WTC11 (cell line): Measurements from ENCODE around the gene SMAD3.

Experiments used
- FOXJ3 ChIP-seq: sonication (generic); formaldehyde crosslinking; IDR thresholded peaks from 2 replicates; pipeline ENCODE4 v1.9.0; 2021; ENCODE audit warnings: missing genetic modification reagents, mild to moderate bottlenecking, borderline replicate concordance
- TF ChIP-seq, protein P1 (sequence below): fragments of 200-600 bp; IDR thresholded peaks from 2 replicates; pipeline ENCODE4 v1.8.0; 2022; ENCODE audit warnings: antibody characterized with exemption
- TF ChIP-seq, protein P2 (sequence below): sonication (generic); formaldehyde crosslinking; IDR thresholded peaks from 2 replicates; pipeline ENCODE4 v1.8.0; 2022; ENCODE audit warnings: missing genetic modification reagents

DNA sequence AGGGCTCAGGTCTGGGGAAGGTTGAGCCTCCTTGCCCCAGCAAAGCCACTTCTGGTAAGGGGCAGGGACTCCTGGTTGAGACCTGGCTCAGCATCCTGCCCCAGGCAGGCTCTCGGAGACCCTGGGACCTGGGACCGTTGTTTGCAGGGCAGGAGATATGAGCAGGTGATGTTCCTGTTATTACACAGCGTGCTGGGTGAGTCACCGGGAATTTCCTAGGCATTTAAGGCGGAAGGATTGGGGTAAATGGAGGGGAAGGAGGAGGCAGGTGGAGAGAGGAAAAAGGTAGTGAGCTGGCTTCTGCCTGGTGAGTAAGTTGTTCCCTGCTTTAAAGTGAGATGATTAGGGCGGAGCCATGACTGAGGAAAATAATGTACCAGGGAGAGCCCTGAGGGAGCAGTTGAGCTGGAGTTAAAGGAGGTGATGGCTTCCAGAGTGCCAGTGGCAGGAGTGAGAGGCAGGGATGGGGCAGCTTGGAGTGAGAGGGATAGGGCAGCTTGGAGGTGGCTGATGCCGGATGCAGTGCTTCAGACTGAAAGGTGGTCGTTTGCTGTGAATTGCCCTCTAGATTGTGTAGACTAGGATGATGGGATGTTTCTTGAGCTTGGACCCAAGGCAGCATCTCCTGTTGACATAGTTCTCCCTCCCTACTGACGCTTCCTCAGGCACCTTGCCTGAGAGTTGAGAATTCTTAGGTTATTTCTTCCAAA is 109.6 kb downstream of the SMAD3 start:
- no peak for TF ChIP-seq FOXJ3 (CRISPR knock-in tag)
- TF ChIP-seq, protein P1, sequence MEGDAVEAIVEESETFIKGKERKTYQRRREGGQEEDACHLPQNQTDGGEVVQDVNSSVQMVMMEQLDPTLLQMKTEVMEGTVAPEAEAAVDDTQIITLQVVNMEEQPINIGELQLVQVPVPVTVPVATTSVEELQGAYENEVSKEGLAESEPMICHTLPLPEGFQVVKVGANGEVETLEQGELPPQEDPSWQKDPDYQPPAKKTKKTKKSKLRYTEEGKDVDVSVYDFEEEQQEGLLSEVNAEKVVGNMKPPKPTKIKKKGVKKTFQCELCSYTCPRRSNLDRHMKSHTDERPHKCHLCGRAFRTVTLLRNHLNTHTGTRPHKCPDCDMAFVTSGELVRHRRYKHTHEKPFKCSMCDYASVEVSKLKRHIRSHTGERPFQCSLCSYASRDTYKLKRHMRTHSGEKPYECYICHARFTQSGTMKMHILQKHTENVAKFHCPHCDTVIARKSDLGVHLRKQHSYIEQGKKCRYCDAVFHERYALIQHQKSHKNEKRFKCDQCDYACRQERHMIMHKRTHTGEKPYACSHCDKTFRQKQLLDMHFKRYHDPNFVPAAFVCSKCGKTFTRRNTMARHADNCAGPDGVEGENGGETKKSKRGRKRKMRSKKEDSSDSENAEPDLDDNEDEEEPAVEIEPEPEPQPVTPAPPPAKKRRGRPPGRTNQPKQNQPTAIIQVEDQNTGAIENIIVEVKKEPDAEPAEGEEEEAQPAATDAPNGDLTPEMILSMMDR = no peak
- TF ChIP-seq, protein P2, sequence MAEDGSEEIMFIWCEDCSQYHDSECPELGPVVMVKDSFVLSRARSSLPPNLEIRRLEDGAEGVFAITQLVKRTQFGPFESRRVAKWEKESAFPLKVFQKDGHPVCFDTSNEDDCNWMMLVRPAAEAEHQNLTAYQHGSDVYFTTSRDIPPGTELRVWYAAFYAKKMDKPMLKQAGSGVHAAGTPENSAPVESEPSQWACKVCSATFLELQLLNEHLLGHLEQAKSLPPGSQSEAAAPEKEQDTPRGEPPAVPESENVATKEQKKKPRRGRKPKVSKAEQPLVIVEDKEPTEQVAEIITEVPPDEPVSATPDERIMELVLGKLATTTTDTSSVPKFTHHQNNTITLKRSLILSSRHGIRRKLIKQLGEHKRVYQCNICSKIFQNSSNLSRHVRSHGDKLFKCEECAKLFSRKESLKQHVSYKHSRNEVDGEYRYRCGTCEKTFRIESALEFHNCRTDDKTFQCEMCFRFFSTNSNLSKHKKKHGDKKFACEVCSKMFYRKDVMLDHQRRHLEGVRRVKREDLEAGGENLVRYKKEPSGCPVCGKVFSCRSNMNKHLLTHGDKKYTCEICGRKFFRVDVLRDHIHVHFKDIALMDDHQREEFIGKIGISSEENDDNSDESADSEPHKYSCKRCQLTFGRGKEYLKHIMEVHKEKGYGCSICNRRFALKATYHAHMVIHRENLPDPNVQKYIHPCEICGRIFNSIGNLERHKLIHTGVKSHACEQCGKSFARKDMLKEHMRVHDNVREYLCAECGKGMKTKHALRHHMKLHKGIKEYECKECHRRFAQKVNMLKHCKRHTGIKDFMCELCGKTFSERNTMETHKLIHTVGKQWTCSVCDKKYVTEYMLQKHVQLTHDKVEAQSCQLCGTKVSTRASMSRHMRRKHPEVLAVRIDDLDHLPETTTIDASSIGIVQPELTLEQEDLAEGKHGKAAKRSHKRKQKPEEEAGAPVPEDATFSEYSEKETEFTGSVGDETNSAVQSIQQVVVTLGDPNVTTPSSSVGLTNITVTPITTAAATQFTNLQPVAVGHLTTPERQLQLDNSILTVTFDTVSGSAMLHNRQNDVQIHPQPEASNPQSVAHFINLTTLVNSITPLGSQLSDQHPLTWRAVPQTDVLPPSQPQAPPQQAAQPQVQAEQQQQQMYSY (CRISPR knock-in tag) = no peak
